Bronchial epithelial cell (primary cell): ENCODE measurements around the gene MORN2. TPM values are rescaled to one million over a fixed set of nuclear protein-coding genes. Genes with fewer than 3 reads are reported as not detected.

ENCODE experiments used
- DNase-seq: peaks from one replicate; pipeline ENCODE4 v3.0.0-alpha.2; 2010; ENCODE audit warnings: low read depth
- FAIRE-seq: peaks from 2 replicates; lab custom pipeline; 2011; peaks lifted over from hg19 to GRCh38; lab: Jason Lieb, UNC
- H3K27me3 ChIP-seq: 2 replicates; pipeline ENCODE4 v1.5.1; 2011; ENCODE audit warnings: low read length; ENCODE audit not compliant: control insufficient read depth, insufficient read depth
- H3K36me3 ChIP-seq: 2 replicates; pipeline ENCODE4 v1.5.1; 2011; ENCODE audit warnings: low read length; ENCODE audit not compliant: control insufficient read depth, insufficient read depth
- H3K4me3 ChIP-seq: 2 replicates; pipeline ENCODE4 v1.5.1; 2011; ENCODE audit warnings: mild to moderate bottlenecking, low read depth, low read length, control low read depth
- total RNA-seq: library from RNA; depleted of rRNA; stranded (reverse); fragments of >200 nt; gene quantifications from 2 replicates; pipeline ENCODE4 v1.2.1, GENCODE V29; 2014
- TF ChIP-seq, protein P1 (sequence below): IDR thresholded peaks from 2 replicates; pipeline ENCODE4 v1.5.1; 2011; ENCODE audit warnings: mild to moderate bottlenecking, moderate library complexity, low read length, control low read depth, inconsistent platforms; ENCODE audit not compliant: insufficient read depth, severe bottlenecking

MORN2 gene
- total RNA-seq, 1 donor from 2014 or later = 3.9 TPM

GRCh38 chr2:38835015-38835601, 40.7 kb upstream of the MORN2 start:
- no peaks in the 10 kb centered on the region for H3K27me3 ChIP-seq
- peak; percentile 33 for DNase-seq
- no peak overlapping the region for H3K4me3 ChIP-seq
- FAIRE-seq = no peak
- TF ChIP-seq, protein P1, sequence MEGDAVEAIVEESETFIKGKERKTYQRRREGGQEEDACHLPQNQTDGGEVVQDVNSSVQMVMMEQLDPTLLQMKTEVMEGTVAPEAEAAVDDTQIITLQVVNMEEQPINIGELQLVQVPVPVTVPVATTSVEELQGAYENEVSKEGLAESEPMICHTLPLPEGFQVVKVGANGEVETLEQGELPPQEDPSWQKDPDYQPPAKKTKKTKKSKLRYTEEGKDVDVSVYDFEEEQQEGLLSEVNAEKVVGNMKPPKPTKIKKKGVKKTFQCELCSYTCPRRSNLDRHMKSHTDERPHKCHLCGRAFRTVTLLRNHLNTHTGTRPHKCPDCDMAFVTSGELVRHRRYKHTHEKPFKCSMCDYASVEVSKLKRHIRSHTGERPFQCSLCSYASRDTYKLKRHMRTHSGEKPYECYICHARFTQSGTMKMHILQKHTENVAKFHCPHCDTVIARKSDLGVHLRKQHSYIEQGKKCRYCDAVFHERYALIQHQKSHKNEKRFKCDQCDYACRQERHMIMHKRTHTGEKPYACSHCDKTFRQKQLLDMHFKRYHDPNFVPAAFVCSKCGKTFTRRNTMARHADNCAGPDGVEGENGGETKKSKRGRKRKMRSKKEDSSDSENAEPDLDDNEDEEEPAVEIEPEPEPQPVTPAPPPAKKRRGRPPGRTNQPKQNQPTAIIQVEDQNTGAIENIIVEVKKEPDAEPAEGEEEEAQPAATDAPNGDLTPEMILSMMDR = peak; percentile 38
- H3K36me3 ChIP-seq = peaks cover 2% of the 10 kb centered on the region

DNA sequence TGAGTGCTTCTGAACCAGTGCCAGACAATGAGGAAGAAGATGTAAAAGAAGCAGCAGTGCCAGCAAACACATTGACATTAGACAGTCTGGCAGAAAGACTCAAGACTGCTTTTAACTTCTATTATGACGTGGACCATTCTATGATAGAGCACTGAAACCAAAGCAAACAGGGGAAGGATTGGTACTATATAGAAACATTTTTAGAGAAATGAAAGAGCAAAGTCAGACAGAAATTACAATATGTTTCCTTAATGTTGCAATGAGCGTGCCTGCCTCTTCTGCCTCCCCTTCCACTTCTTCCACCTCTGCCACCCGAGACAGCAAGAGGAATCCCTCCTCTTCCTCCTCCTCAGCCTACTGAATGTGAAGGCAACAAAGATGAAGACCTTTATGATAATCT, 39.8 kb upstream of the MORN2 start:
- FAIRE-seq (no peak), DNase-seq (no peak)
- Histone ChIP-seq H3K36me3 (no peaks in the 10 kb centered on the region), H3K4me3 (no peak overlapping the region), H3K27me3 (no peaks in the 10 kb centered on the region)
- TF ChIP-seq, protein P1 = no peak

- H3K4me3 ChIP-seq = no peak overlapping the region
- FAIRE-seq = no peak
- no peaks in the 10 kb centered on the region for H3K27me3 ChIP-seq
- peak; percentile 23 for DNase-seq
- no peaks in the 10 kb centered on the region for H3K36me3 ChIP-seq
- TF ChIP-seq, protein P1 = no peak
Observed at GRCh38 chr2:38836791-38837190, 39.0 kb upstream of the MORN2 start.

GRCh38 chr2:38850045-38850444, 25.7 kb upstream of the MORN2 start:
- Histone ChIP-seq H3K27me3 (no peaks in the 10 kb centered on the region), H3K36me3 (peaks cover 7% of the 10 kb centered on the region), H3K4me3 (no peak overlapping the region)
- TF ChIP-seq, protein P1 = no peak
- FAIRE-seq (no peak), DNase-seq (no peak)

DNA sequence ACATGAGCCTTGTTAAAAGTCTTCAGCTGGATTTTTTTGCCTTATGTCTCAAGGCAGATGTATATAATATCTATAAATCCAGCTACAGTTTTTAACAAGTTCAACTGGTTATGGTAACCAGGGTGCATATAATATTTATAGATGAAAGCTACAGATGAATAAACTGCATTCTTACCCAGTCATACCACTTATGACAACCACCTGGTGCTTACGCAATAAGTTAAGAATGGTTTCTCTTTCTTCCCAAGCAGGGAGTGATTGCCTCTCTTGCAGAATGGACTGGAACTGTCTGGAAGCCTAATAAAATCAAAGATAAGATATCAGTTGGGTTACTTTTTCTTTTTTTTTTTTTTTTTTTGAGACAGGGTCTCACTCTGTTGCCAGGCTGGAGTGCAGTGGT, 19.6 kb upstream of the MORN2 start:
- Histone ChIP-seq H3K4me3 (no peak overlapping the region), H3K36me3 (peaks cover 8% of the 10 kb centered on the region), H3K27me3 (no peaks in the 10 kb centered on the region)
- FAIRE-seq (no peak), DNase-seq (peak; percentile 71)
- TF ChIP-seq, protein P1 = no peak

- TF ChIP-seq, protein P1 = no peak
- FAIRE-seq = no peak
- Histone ChIP-seq H3K27me3 (no peaks in the 10 kb centered on the region), H3K36me3 (peaks cover 3% of the 10 kb centered on the region), H3K4me3 (no peak overlapping the region)
- DNase-seq = no peak
Observed at GRCh38 chr2:38862476-38862875, 13.3 kb upstream of the MORN2 start.
